ENCODE measurements around the gene VN1R4. TPM values are rescaled to one million over a fixed set of nuclear protein-coding genes. Genes with fewer than 3 reads are reported as not detected.
"Not testable (repeated sequence)": the region's sequence is repeated elsewhere in the genome, so short reads cannot be mapped to it uniquely, and the experiment has no call there.

VN1R4 gene
- total RNA-seq, 8 experiments from 2014 or later: 0.31 TPM; not detected in 7

- 20 to 80% (median 54%) methylated on average over 1 to 6 of the region's 14 CpGs; no CpG with 5 or more reads in 4 of the 10 experiments for WGBS, 10 experiments
- in situ Hi-C loops (cut with MboI; ENCODE audit: low pct_unique_long_range_greater_than_20kb in 2 of 9, low sequenced_read_pairs in 9 of 9, unreplicated experiment in 9 of 9); H3K4me3 ChIP-seq; ATAC-seq (replicated peaks in 6 of 8); H3K4me1 ChIP-seq (replicated peaks in 1 of 2); H3K27ac ChIP-seq: not testable (repeated sequence)
Measured at GRCh38 chr19:53257715-53258342, 9.7 kb downstream of the VN1R4 start, which contains the start of gene VN1R2. Gene VN1R2 (plus strand): TSS chr19:53258292. CDS start chr19:53258376, 84 bp downstream.

GRCh38 chr19:53254411-53255341, 12.8 kb downstream of the VN1R4 start, which contains the start of gene ZNF677:
Gene ZNF677 (minus strand): TSS chr19:53254873. CDS start chr19:53251550, 3,323 bp downstream.
- no peaks in the 10 kb centered on the region for H3K4me1 ChIP-seq (replicated peaks in 1 of 2)
- 0 to 65% (median 6%) methylated on average over 1 to 28 of the region's 72 CpGs; no CpG with 5 or more reads in 1 of the 10 experiments for WGBS, 10 experiments
- peak; percentile 89 to 100 (median 100) for ATAC-seq (replicated peaks in 6 of 8)
- peak within 1 kb of the TSS; percentile 13 to 37 for H3K27ac ChIP-seq
- in situ Hi-C loops (cut with MboI; ENCODE audit: low pct_unique_long_range_greater_than_20kb in 2 of 9, low sequenced_read_pairs in 9 of 9, unreplicated experiment in 9 of 9): no loop called here
- peak within 1 kb of the TSS; percentile 46 to 87 (median 67) for H3K4me3 ChIP-seq

- no peaks in the 10 kb centered on the region for H3K4me1 ChIP-seq (replicated peaks in 1 of 2)
- no peak overlapping the region for H3K27ac ChIP-seq
- H3K4me3 ChIP-seq: no peak overlapping the region
- ATAC-seq (replicated peaks in 6 of 8): no peak
- in situ Hi-C loops (cut with MboI; ENCODE audit: low pct_unique_long_range_greater_than_20kb in 2 of 9, low sequenced_read_pairs in 9 of 9, unreplicated experiment in 9 of 9): no loop called here
- 60% methylated on average over 1 of the region's 1 CpG; no CpG with 5 or more reads in 9 of the 10 experiments for WGBS, 10 experiments
Measured at GRCh38 chr19:53246498-53246897, 21.0 kb downstream of the VN1R4 start.

DNA sequence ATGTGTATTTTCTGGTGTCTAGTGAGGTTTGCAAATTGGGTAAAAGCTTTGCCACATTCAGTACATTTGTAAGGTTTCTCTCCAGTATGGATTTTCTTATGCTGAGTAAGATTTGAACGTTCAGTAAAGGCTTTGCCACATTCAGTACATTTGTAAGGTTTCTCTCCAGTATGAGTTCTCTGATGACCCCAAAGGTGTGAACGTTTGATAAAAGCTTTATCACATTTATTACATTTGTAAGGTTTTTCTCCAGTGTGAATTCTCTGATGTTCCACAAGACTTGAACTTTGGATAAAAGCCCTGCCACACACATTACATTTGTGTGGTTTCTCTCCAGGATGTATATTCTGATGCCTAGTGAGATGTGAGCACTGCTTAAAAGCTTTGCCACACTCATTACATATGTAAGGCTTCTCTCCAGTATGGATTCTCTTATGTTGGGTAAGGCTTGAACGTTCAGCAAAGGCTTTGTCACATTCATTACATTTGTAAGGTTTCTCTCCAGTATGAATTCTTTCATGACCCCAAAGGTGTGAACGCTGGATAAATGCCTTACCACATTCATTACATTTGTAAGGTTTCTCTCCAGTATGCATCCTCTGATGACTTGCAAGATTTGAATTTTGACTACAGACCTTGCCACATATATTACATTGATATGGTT, 30.3 kb downstream of the VN1R4 start:
- H3K27ac ChIP-seq: no peak overlapping the region
- in situ Hi-C loops (cut with MboI; ENCODE audit: low pct_unique_long_range_greater_than_20kb in 2 of 9, low sequenced_read_pairs in 9 of 9, unreplicated experiment in 9 of 9): no loop called here
- 36 to 88% (median 64%) methylated on average over 2 to 4 of the region's 4 CpGs; no CpG with 5 or more reads in 2 of the 10 experiments for WGBS, 10 experiments

GRCh38 chr19:53224606-53225005, 42.9 kb downstream of the VN1R4 start:
- no peaks in the 10 kb centered on the region for H3K4me1 ChIP-seq (replicated peaks in 1 of 2)
- in situ Hi-C loops (cut with MboI; ENCODE audit: low pct_unique_long_range_greater_than_20kb in 2 of 9, low sequenced_read_pairs in 9 of 9, unreplicated experiment in 9 of 9): no loop called here
- no peak overlapping the region for H3K27ac ChIP-seq
- 62 to 100% (median 100%) methylated on average over 1 to 3 of the region's 20 CpGs; no CpG with 5 or more reads in 4 of the 10 experiments for WGBS, 10 experiments
- H3K4me3 ChIP-seq: no peak overlapping the region
- no peak for ATAC-seq (replicated peaks in 6 of 8)

More for the DNA sequence above, 30.3 kb downstream of the VN1R4 start:
- H3K4me1 ChIP-seq (replicated peaks in 1 of 2): no peaks in the 10 kb centered on the region
- ATAC-seq (replicated peaks in 6 of 8): no peak
- no peak overlapping the region for H3K4me3 ChIP-seq

DNA sequence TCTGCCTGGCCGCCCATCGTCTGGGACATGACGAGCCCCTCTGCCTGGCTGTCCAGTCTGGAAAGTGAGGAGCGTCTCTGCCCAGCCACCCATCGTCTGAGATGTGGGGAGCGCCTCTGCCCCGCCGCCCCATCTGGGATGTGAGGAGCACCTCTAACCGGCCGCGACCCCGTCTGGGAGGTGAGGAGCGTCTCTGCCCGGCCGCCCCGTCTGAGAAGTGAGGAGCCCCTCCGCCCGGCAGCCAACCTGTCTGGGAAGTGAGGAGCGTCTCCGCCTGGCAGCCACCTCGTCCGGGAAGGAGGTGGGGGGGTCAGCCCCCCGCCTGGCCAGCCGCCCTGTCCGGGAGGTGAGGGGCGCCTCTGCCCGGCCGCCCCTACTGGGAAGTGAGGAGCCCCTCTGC, 44.8 kb downstream of the VN1R4 start:
- WGBS, 10 experiments: 100% methylated on average over 2 of the region's 28 CpGs; no CpG with 5 or more reads in 9 of the 10 experiments
- ATAC-seq (replicated peaks in 6 of 8); H3K4me3 ChIP-seq; H3K4me1 ChIP-seq (replicated peaks in 1 of 2); in situ Hi-C loops (cut with MboI; ENCODE audit: low pct_unique_long_range_greater_than_20kb in 2 of 9, low sequenced_read_pairs in 9 of 9, unreplicated experiment in 9 of 9); H3K27ac ChIP-seq: not testable (repeated sequence)

Other genes with a start within 250 kb of the VN1R4 start
- 1 to 10 TPM in 1 of 8 experiments, under 1 TPM in 3, not detected in 4; 0.09 to 3.3 (median 0.16) TPM for gene ERVV-2, start 223.0 kb downstream of the VN1R4 start, total RNA-seq
- gene ZNF160, start 164.3 kb downstream of the VN1R4 start, total RNA-seq: 10 to 100 TPM; 22.4 to 72.2 (median 36.3) TPM
- gene ZNF415, start 134.8 kb downstream of the VN1R4 start, total RNA-seq: 10 to 100 TPM in 5 of 8 experiments, 1 to 10 TPM in 2, not detected in 1; 2.5 to 24.3 (median 15.4) TPM
- gene ZNF347, start 108.7 kb downstream of the VN1R4 start, total RNA-seq: 10 to 100 TPM in 2 of 8 experiments, 1 to 10 TPM in 6; 1.5 to 14.4 (median 9.3) TPM
- 1 to 10 TPM in 7 of 8 experiments, not detected in 1; 1.7 to 5.2 (median 3.6) TPM for gene ZNF665, start 74.4 kb downstream of the VN1R4 start, total RNA-seq
- 10 to 100 TPM in 5 of 8 experiments, 1 to 10 TPM in 2, under 1 TPM in 1; 0.58 to 39.1 (median 14.6) TPM for gene ZNF677, start 12.8 kb downstream of the VN1R4 start, total RNA-seq
- gene VN1R2, start 9.4 kb downstream of the VN1R4 start, total RNA-seq: under 1 TPM in 1 of 8 experiments, not detected in 7; 0.29 TPM
- 1 to 10 TPM; 3.4 to 6.9 (median 5.2) TPM for gene ZNF845, start 66.0 kb upstream of the VN1R4 start, total RNA-seq
- gene ZNF525, start 98.0 kb upstream of the VN1R4 start, total RNA-seq: 1 to 10 TPM; 3.2 to 8.7 (median 6.0) TPM
- gene ZNF765, start 127.4 kb upstream of the VN1R4 start, total RNA-seq: 10 to 100 TPM in 1 of 8 experiments, 1 to 10 TPM in 7; 6.3 to 10.3 (median 7.6) TPM
- 10 to 100 TPM in 2 of 8 experiments, 1 to 10 TPM in 6; 5.6 to 12.8 (median 9.2) TPM for gene ZNF761, start 164.3 kb upstream of the VN1R4 start, total RNA-seq
- gene ZNF813, start 200.0 kb upstream of the VN1R4 start, total RNA-seq: 1 to 10 TPM; 1.6 to 4.9 (median 3.0) TPM